ENCODE results near the gene PPDPF. TPM values are rescaled to one million over a fixed set of nuclear protein-coding genes. Genes with fewer than 3 reads are reported as not detected.

The PPDPF gene
- total and polyA plus RNA-seq, 4 donors: 36.9 to 545 (median 474) TPM

GRCh38 chr20:63562461-63563224, 42.1 kb downstream of the PPDPF start:
- 95 to 96% methylated on average over 52 to 54 of the region's 54 CpGs for WGBS, 2 donors
- no peaks in the 10 kb centered on the region for H3K27me3 ChIP-seq (ENCODE audit: control insufficient read depth in 3 of 3, insufficient read depth in 3 of 3, low read length in 2 of 3)
- no peak overlapping the region for H3K27ac ChIP-seq (ENCODE audit: low read depth in 1 of 2, low read length in 1 of 2)
- H3K9me3 ChIP-seq (ENCODE audit: control insufficient read depth in 4 of 4, insufficient read depth in 3 of 4, low read length in 3 of 4): peaks cover 0 to 8% (median 0%) of the 10 kb centered on the region in 4 donors
- H3K4me1 ChIP-seq (ENCODE audit: control insufficient read depth in 5 of 5, insufficient read depth in 5 of 5, low read length in 5 of 5): no peaks in the 10 kb centered on the region
- TF ChIP-seq CTCF (IDR thresholded peaks at IDR 0.05; ENCODE audit: control extremely low read depth, extremely low read depth): no peak
- no peak overlapping the region for H3K4me3 ChIP-seq
- DNase-seq (no peak), ATAC-seq (ENCODE audit: insufficient read depth, low FRiP score) (no peak)
- H3K9ac ChIP-seq (ENCODE audit: insufficient read depth in 1 of 2, low read length in 2 of 2): no peak overlapping the region
- peaks cover 3 to 83% (median 6%) of the 10 kb centered on the region in 4 donors for H3K36me3 ChIP-seq (ENCODE audit: control insufficient read depth in 4 of 4, insufficient read depth in 4 of 4, low read length in 4 of 4)

GRCh38 chr20:63563225-63563935, 42.8 kb downstream of the PPDPF start:
- Histone ChIP-seq H3K27ac (ENCODE audit: low read depth in 1 of 2, low read length in 1 of 2) (no peak overlapping the region), H3K4me1 (ENCODE audit: control insufficient read depth in 5 of 5, insufficient read depth in 5 of 5, low read length in 5 of 5) (no peaks in the 10 kb centered on the region), H3K9ac (ENCODE audit: insufficient read depth in 1 of 2, low read length in 2 of 2) (no peak overlapping the region), H3K9me3 (ENCODE audit: control insufficient read depth in 4 of 4, insufficient read depth in 3 of 4, low read length in 3 of 4) (peaks cover 0 to 8% (median 0%) of the 10 kb centered on the region in 4 donors), H3K36me3 (ENCODE audit: control insufficient read depth in 4 of 4, insufficient read depth in 4 of 4, low read length in 4 of 4) (peaks cover 3 to 79% (median 6%) of the 10 kb centered on the region in 4 donors), H3K27me3 (ENCODE audit: control insufficient read depth in 3 of 3, insufficient read depth in 3 of 3, low read length in 2 of 3) (no peaks in the 10 kb centered on the region), H3K4me3 (no peak overlapping the region)
- 95 to 97% methylated on average over 54 to 55 of the region's 55 CpGs for WGBS, 2 donors
- no peak for TF ChIP-seq CTCF (IDR thresholded peaks at IDR 0.05; ENCODE audit: control extremely low read depth, extremely low read depth)
- DNase-seq: no peak
- no peak for ATAC-seq (ENCODE audit: insufficient read depth, low FRiP score)

- no peak for ATAC-seq (ENCODE audit: insufficient read depth, low FRiP score)
- Histone ChIP-seq H3K36me3 (ENCODE audit: control insufficient read depth in 4 of 4, insufficient read depth in 4 of 4, low read length in 4 of 4) (peaks cover 3 to 77% (median 6%) of the 10 kb centered on the region in 4 donors), H3K4me1 (ENCODE audit: control insufficient read depth in 5 of 5, insufficient read depth in 5 of 5, low read length in 5 of 5) (no peaks in the 10 kb centered on the region), H3K9ac (ENCODE audit: insufficient read depth in 1 of 2, low read length in 2 of 2) (no peak overlapping the region), H3K27ac (ENCODE audit: low read depth in 1 of 2, low read length in 1 of 2) (no peak overlapping the region), H3K4me3 (no peak overlapping the region), H3K27me3 (ENCODE audit: control insufficient read depth in 3 of 3, insufficient read depth in 3 of 3, low read length in 2 of 3) (no peaks in the 10 kb centered on the region), H3K9me3 (ENCODE audit: control insufficient read depth in 4 of 4, insufficient read depth in 3 of 4, low read length in 3 of 4) (peaks cover 0 to 8% (median 0%) of the 10 kb centered on the region in 4 donors)
- TF ChIP-seq CTCF (IDR thresholded peaks at IDR 0.05; ENCODE audit: control extremely low read depth, extremely low read depth): no peak
- 96% methylated on average over 62 of the region's 62 CpGs for WGBS, 2 donors
- DNase-seq: no peak
Measured at GRCh38 chr20:63564036-63564810, 43.7 kb downstream of the PPDPF start.

Measured in lung (tissue), 12 donors.